ENCODE measurements around the gene CABCOCO1.

CABCOCO1 gene

GRCh38 chr10:61795551-61795950 is 132.8 kb downstream of the CABCOCO1 start:
- Histone ChIP-seq H3K4me3 (ENCODE audit: extremely low read depth, insufficient read depth, low read length, poor library complexity, severe bottlenecking) (no peak overlapping the region), H3K4me1 (ENCODE audit: control insufficient read depth, insufficient read depth, low read length, poor library complexity, severe bottlenecking) (no peaks in the 10 kb centered on the region), H3K36me3 (ENCODE audit: control insufficient read depth, insufficient read depth, low read length) (no peaks in the 10 kb centered on the region), H3K27ac (ENCODE audit: low read depth, low read length, severe bottlenecking) (no peak overlapping the region), H3K9me3 (ENCODE audit: control insufficient read depth, low read length) (no peaks in the 10 kb centered on the region)
- WGBS, 2 experiments (ENCODE audit: insufficient coverage in 2 of 2): 46 to 73% methylated on average over 3 of the region's 3 CpGs

- H3K36me3 ChIP-seq (ENCODE audit: control insufficient read depth, insufficient read depth, low read length): no peaks in the 10 kb centered on the region
- no peaks in the 10 kb centered on the region for H3K9me3 ChIP-seq (ENCODE audit: control insufficient read depth, low read length)
- H3K4me3 ChIP-seq (ENCODE audit: extremely low read depth, insufficient read depth, low read length, poor library complexity, severe bottlenecking): no peak overlapping the region
- 100% methylated on average over 1 of the region's 1 CpG for WGBS, 2 experiments (ENCODE audit: insufficient coverage in 2 of 2)
- no peak overlapping the region for H3K27ac ChIP-seq (ENCODE audit: low read depth, low read length, severe bottlenecking)
- no peaks in the 10 kb centered on the region for H3K4me1 ChIP-seq (ENCODE audit: control insufficient read depth, insufficient read depth, low read length, poor library complexity, severe bottlenecking)
Measured at GRCh38 chr10:61796785-61797184, 134.1 kb downstream of the CABCOCO1 start.

- Histone ChIP-seq H3K27ac (ENCODE audit: low read depth, low read length, severe bottlenecking) (no peak overlapping the region), H3K36me3 (ENCODE audit: control insufficient read depth, insufficient read depth, low read length) (no peaks in the 10 kb centered on the region), H3K4me1 (ENCODE audit: control insufficient read depth, insufficient read depth, low read length, poor library complexity, severe bottlenecking) (no peaks in the 10 kb centered on the region), H3K9me3 (ENCODE audit: control insufficient read depth, low read length) (no peaks in the 10 kb centered on the region), H3K4me3 (ENCODE audit: extremely low read depth, insufficient read depth, low read length, poor library complexity, severe bottlenecking) (no peak overlapping the region)
- WGBS, 2 experiments (ENCODE audit: insufficient coverage in 2 of 2): 90 to 94% methylated on average over 12 to 13 of the region's 17 CpGs
Measured at GRCh38 chr10:61797304-61798153, 134.8 kb downstream of the CABCOCO1 start.

- Histone ChIP-seq H3K4me3 (ENCODE audit: extremely low read depth, insufficient read depth, low read length, poor library complexity, severe bottlenecking) (no peak overlapping the region), H3K9me3 (ENCODE audit: control insufficient read depth, low read length) (no peaks in the 10 kb centered on the region), H3K36me3 (ENCODE audit: control insufficient read depth, insufficient read depth, low read length) (no peaks in the 10 kb centered on the region), H3K27ac (ENCODE audit: low read depth, low read length, severe bottlenecking) (no peak overlapping the region), H3K4me1 (ENCODE audit: control insufficient read depth, insufficient read depth, low read length, poor library complexity, severe bottlenecking) (no peaks in the 10 kb centered on the region)
Measured at GRCh38 chr10:61798713-61799112, 136.0 kb downstream of the CABCOCO1 start.

GRCh38 chr10:61801484-61801883 is 138.8 kb downstream of the CABCOCO1 start:
- no peak overlapping the region for H3K4me3 ChIP-seq (ENCODE audit: extremely low read depth, insufficient read depth, low read length, poor library complexity, severe bottlenecking)
- no peaks in the 10 kb centered on the region for H3K36me3 ChIP-seq (ENCODE audit: control insufficient read depth, insufficient read depth, low read length)
- H3K4me1 ChIP-seq (ENCODE audit: control insufficient read depth, insufficient read depth, low read length, poor library complexity, severe bottlenecking): no peaks in the 10 kb centered on the region
- WGBS, 2 experiments (ENCODE audit: insufficient coverage in 2 of 2): no CpG with 5 or more reads among the region's 5 CpGs
- H3K27ac ChIP-seq (ENCODE audit: low read depth, low read length, severe bottlenecking): no peak overlapping the region
- H3K9me3 ChIP-seq (ENCODE audit: control insufficient read depth, low read length): no peaks in the 10 kb centered on the region

GRCh38 chr10:61803269-61803668 is 140.5 kb downstream of the CABCOCO1 start:
- no peaks in the 10 kb centered on the region for H3K4me1 ChIP-seq (ENCODE audit: control insufficient read depth, insufficient read depth, low read length, poor library complexity, severe bottlenecking)
- no peaks in the 10 kb centered on the region for H3K9me3 ChIP-seq (ENCODE audit: control insufficient read depth, low read length)
- WGBS, 2 experiments (ENCODE audit: insufficient coverage in 2 of 2): 90 to 96% methylated on average over 2 of the region's 3 CpGs
- H3K27ac ChIP-seq (ENCODE audit: low read depth, low read length, severe bottlenecking): no peak overlapping the region
- H3K36me3 ChIP-seq (ENCODE audit: control insufficient read depth, insufficient read depth, low read length): no peaks in the 10 kb centered on the region
- H3K4me3 ChIP-seq (ENCODE audit: extremely low read depth, insufficient read depth, low read length, poor library complexity, severe bottlenecking): no peak overlapping the region

- H3K4me3 ChIP-seq (ENCODE audit: extremely low read depth, insufficient read depth, low read length, poor library complexity, severe bottlenecking): no peak overlapping the region
- 80% methylated on average over 1 of the region's 1 CpG; no CpG with 5 or more reads in 1 of the 2 experiments for WGBS, 2 experiments (ENCODE audit: insufficient coverage in 2 of 2)
- no peaks in the 10 kb centered on the region for H3K4me1 ChIP-seq (ENCODE audit: control insufficient read depth, insufficient read depth, low read length, poor library complexity, severe bottlenecking)
- H3K9me3 ChIP-seq (ENCODE audit: control insufficient read depth, low read length): no peaks in the 10 kb centered on the region
- H3K27ac ChIP-seq (ENCODE audit: low read depth, low read length, severe bottlenecking): no peak overlapping the region
- H3K36me3 ChIP-seq (ENCODE audit: control insufficient read depth, insufficient read depth, low read length): no peaks in the 10 kb centered on the region
Measured at GRCh38 chr10:61804414-61804813, 141.7 kb downstream of the CABCOCO1 start.

GRCh38 chr10:61805091-61805490 is 142.4 kb downstream of the CABCOCO1 start:
- H3K27ac ChIP-seq (ENCODE audit: low read depth, low read length, severe bottlenecking): no peak overlapping the region
- H3K9me3 ChIP-seq (ENCODE audit: control insufficient read depth, low read length): no peaks in the 10 kb centered on the region
- H3K4me1 ChIP-seq (ENCODE audit: control insufficient read depth, insufficient read depth, low read length, poor library complexity, severe bottlenecking): no peaks in the 10 kb centered on the region
- H3K36me3 ChIP-seq (ENCODE audit: control insufficient read depth, insufficient read depth, low read length): no peaks in the 10 kb centered on the region
- no peak overlapping the region for H3K4me3 ChIP-seq (ENCODE audit: extremely low read depth, insufficient read depth, low read length, poor library complexity, severe bottlenecking)
- 100% methylated on average over 1 to 3 of the region's 3 CpGs for WGBS, 2 experiments (ENCODE audit: insufficient coverage in 2 of 2)

GRCh38 chr10:61810263-61810662 is 147.5 kb downstream of the CABCOCO1 start:
- Histone ChIP-seq H3K4me1 (ENCODE audit: control insufficient read depth, insufficient read depth, low read length, poor library complexity, severe bottlenecking) (no peaks in the 10 kb centered on the region), H3K27ac (ENCODE audit: low read depth, low read length, severe bottlenecking) (no peak overlapping the region), H3K9me3 (ENCODE audit: control insufficient read depth, low read length) (no peaks in the 10 kb centered on the region), H3K4me3 (ENCODE audit: extremely low read depth, insufficient read depth, low read length, poor library complexity, severe bottlenecking) (no peak overlapping the region), H3K36me3 (ENCODE audit: control insufficient read depth, insufficient read depth, low read length) (no peaks in the 10 kb centered on the region)
- 80% methylated on average over 1 of the region's 2 CpGs; no CpG with 5 or more reads in 1 of the 2 experiments for whole genome bisulfite sequencing, 2 experiments (ENCODE audit: insufficient coverage in 2 of 2)

GRCh38 chr10:61812052-61812721 is 149.5 kb downstream of the CABCOCO1 start:
- H3K27ac ChIP-seq (ENCODE audit: low read depth, low read length, severe bottlenecking): no peak overlapping the region
- no peaks in the 10 kb centered on the region for H3K36me3 ChIP-seq (ENCODE audit: control insufficient read depth, insufficient read depth, low read length)
- H3K9me3 ChIP-seq (ENCODE audit: control insufficient read depth, low read length): no peaks in the 10 kb centered on the region
- WGBS, 2 experiments (ENCODE audit: insufficient coverage in 2 of 2): 84 to 96% methylated on average over 2 to 4 of the region's 5 CpGs
- H3K4me1 ChIP-seq (ENCODE audit: control insufficient read depth, insufficient read depth, low read length, poor library complexity, severe bottlenecking): no peaks in the 10 kb centered on the region
- H3K4me3 ChIP-seq (ENCODE audit: extremely low read depth, insufficient read depth, low read length, poor library complexity, severe bottlenecking): no peak overlapping the region

- Histone ChIP-seq H3K36me3 (ENCODE audit: control insufficient read depth, insufficient read depth, low read length) (no peaks in the 10 kb centered on the region), H3K9me3 (ENCODE audit: control insufficient read depth, low read length) (no peaks in the 10 kb centered on the region), H3K27ac (ENCODE audit: low read depth, low read length, severe bottlenecking) (no peak overlapping the region), H3K4me3 (ENCODE audit: extremely low read depth, insufficient read depth, low read length, poor library complexity, severe bottlenecking) (no peak overlapping the region), H3K4me1 (ENCODE audit: control insufficient read depth, insufficient read depth, low read length, poor library complexity, severe bottlenecking) (no peaks in the 10 kb centered on the region)
- WGBS, 2 experiments (ENCODE audit: insufficient coverage in 2 of 2): 80 to 94% methylated on average over 3 of the region's 3 CpGs
Measured at GRCh38 chr10:61812920-61813319, 150.2 kb downstream of the CABCOCO1 start.

All from mesodermal cell (in vitro differentiated cells).